LNCAP (cell line): ENCODE measurements around the gene MYO7B.

Experiments used
- CTCF ChIP-seq: fragments of 450-650 bp; IDR thresholded peaks from 2 replicates; pipeline ENCODE4 v1.5.1; 2017; ENCODE audit warnings: mild to moderate bottlenecking

Gene MYO7B

GRCh38 chr2:127649100-127649611, 113.7 kb downstream of the MYO7B start:
- TF ChIP-seq CTCF = no peak

- TF ChIP-seq CTCF = peak; percentile 65
Measured at GRCh38 chr2:127649684-127650040, 114.2 kb downstream of the MYO7B start.

- peak; percentile 37; the same call in 1 of the 2 replicates for TF ChIP-seq CTCF
Measured at GRCh38 chr2:127650041-127650784, 114.7 kb downstream of the MYO7B start.

- TF ChIP-seq CTCF = no peak
Measured at GRCh38 chr2:127650785-127651380, 115.4 kb downstream of the MYO7B start.

- no peak for TF ChIP-seq CTCF
Measured at GRCh38 chr2:127651381-127651809, 115.9 kb downstream of the MYO7B start.

GRCh38 chr2:127651971-127652550, 116.6 kb downstream of the MYO7B start:
- TF ChIP-seq CTCF = no peak

- no peak for TF ChIP-seq CTCF
Measured at GRCh38 chr2:127652786-127653357, 117.4 kb downstream of the MYO7B start.
